NCI-H1694 treated with DMSO at 0.1 percent for 48 hours (cell line): ENCODE measurements around the gene RMDN2.
"Not testable (repeated sequence)": the region's sequence is repeated elsewhere in the genome, so short reads cannot be mapped to it uniquely, and the experiment has no call there.

Source experiments
- DNase-seq: peaks from one replicate; lab custom pipeline; 2025; lab: John Stamatoyannopoulos, UW

Gene RMDN2

GRCh38 chr2:37897511-37897910, 27.6 kb upstream of the RMDN2 start:
- DNase-seq, result no peak

- no peak for DNase-seq
Measured at GRCh38 chr2:37898448-37898847, 26.6 kb upstream of the RMDN2 start.

GRCh38 chr2:37902991-37903390, 22.1 kb upstream of the RMDN2 start:
- no peak for DNase-seq

GRCh38 chr2:37904425-37904824, 20.7 kb upstream of the RMDN2 start:
- no peak for DNase-seq

GRCh38 chr2:37904993-37905392, 20.1 kb upstream of the RMDN2 start:
- no peak for DNase-seq

GRCh38 chr2:37906131-37906530, 19.0 kb upstream of the RMDN2 start:
- no peak for DNase-seq

GRCh38 chr2:37907501-37908225, 17.4 kb upstream of the RMDN2 start:
- DNase-seq, result no peak

- DNase-seq, result no peak
Measured at GRCh38 chr2:37911296-37911873, 13.7 kb upstream of the RMDN2 start.

- no peak for DNase-seq
Measured at GRCh38 chr2:37912056-37912455, 13.0 kb upstream of the RMDN2 start.

GRCh38 chr2:37912616-37913015, 12.5 kb upstream of the RMDN2 start:
- no peak for DNase-seq

GRCh38 chr2:37914340-37914739, 10.7 kb upstream of the RMDN2 start:
- DNase-seq, result no peak

- no peak for DNase-seq
Measured at GRCh38 chr2:37915773-37916172, 9.3 kb upstream of the RMDN2 start.

- no peak for DNase-seq
Measured at GRCh38 chr2:37916512-37917082, 8.5 kb upstream of the RMDN2 start.

GRCh38 chr2:37917281-37918228, 7.5 kb upstream of the RMDN2 start:
- DNase-seq, result no peak

- no peak for DNase-seq
Measured at GRCh38 chr2:37918742-37919186, 6.3 kb upstream of the RMDN2 start.

- no peak for DNase-seq
Measured at GRCh38 chr2:37919631-37920032, 5.5 kb upstream of the RMDN2 start.

GRCh38 chr2:37920570-37920969, 4.5 kb upstream of the RMDN2 start:
- no peak for DNase-seq

- DNase-seq, result no peak
Measured at GRCh38 chr2:37921781-37922180, 3.3 kb upstream of the RMDN2 start.

- DNase-seq, result no peak
Measured at GRCh38 chr2:37923308-37924055, 1.6 kb upstream of the RMDN2 start.

- no peak for DNase-seq
Measured at GRCh38 chr2:37926635-37927034, 1.5 kb downstream of the RMDN2 start.

GRCh38 chr2:37928377-37928776, 3.3 kb downstream of the RMDN2 start:
- DNase-seq, result no peak

- DNase-seq, result not testable (repeated sequence)
Measured at GRCh38 chr2:37930392-37930791, 5.3 kb downstream of the RMDN2 start.
